Measurements from ENCODE around the gene FBXW5. TPM values are rescaled to one million over a fixed set of nuclear protein-coding genes. Genes with fewer than 3 reads are reported as not detected.

The FBXW5 gene
- total and polyA plus RNA-seq, 9 of the 15 experiments (the other 6 are each of a cell fraction or from before 2014, with no cell fraction given): 0.21 to 128 (median 37.0) TPM

DNA sequence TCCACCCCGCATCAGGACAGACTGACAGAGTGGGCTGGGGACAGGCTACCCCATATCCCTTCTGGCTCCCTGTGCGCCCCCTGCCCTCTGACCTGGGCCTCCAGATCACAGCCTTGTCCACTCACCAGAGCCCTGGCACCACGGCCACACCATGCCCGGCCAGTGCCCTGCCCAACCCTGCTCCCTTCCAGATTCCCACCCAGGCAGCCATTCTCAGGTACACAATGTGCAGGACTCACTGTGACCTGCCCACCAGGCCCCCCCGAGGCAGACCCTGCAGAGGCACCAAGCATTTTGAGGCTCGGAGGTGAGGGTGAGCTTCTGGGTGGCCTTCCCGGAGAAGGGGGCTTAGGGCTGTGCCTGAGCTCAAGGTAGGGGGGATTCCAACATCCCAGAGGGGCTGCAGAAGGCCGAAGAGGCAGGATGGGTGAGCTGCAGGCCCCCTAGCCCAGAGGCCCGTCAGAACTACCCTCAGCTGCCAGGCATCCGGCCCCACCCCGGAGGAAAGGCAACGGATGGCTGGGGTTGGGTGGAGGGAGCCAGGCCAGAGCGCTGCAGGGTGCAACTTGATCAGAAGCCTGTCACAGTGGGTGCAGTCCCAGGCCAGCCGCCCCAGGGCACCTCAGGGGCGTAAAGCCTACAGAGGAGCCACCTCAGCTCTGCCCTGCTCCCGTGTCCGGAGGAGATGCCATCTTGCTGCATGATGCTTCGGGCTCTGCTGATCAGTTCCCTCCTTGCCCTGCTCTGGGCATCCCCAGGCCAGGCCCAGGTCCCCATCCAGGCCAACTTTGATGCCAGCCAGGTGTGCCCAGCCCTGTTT, 37.9 kb upstream of the FBXW5 start, which contains the start of gene LCNL1:
LCNL1 (plus strand) TSS at position 762 of the 820 bp plus-strand sequence. CDS start 594 bp downstream, outside the sequence.
- intact Hi-C loops (cut with micrococcal nuclease): no loop called here
- in situ Hi-C loops (cut with MboI): no loop called here
- FAIRE-seq (no peak), ATAC-seq (no peak), DNase-seq (ENCODE audit: extremely low read depth in 1 of 4, low spot score in 3 of 4) (no peak)
- no peaks in the 10 kb centered on the region for H3K36me3 ChIP-seq (ENCODE audit: control insufficient read depth, insufficient read depth, low read length)
- H3K79me2 ChIP-seq (ENCODE audit: control insufficient read depth, insufficient read depth, low read length): no peaks in the 10 kb centered on the region
- H3K4me1 ChIP-seq (replicated peaks in 1 of 2; ENCODE audit: control insufficient read depth in 2 of 2, insufficient read depth in 2 of 2, low read length in 2 of 2): peaks cover 9 to 79% of the 10 kb centered on the region in 2 experiments; a peak in 4 of 5 replicates
- ChIA-PET CTCF (ENCODE audit: low intra/inter-chr PET ratio) (no interaction called here), POLR2A (interaction anchor here (0.6 kb wide), 1 partner anchor 147 kb away, joined by 3 read pairs; no protein-coding TSS in a partner anchor)
- 43% methylated on average over 15 of the region's 18 CpGs for WGBS (ENCODE audit: insufficient coverage, low coverage, missing lambda C conversion rate)
- BruUV-seq (replicated peaks): no TSS peak
- no peaks in the 10 kb centered on the region for H4K20me1 ChIP-seq (replicated peaks; ENCODE audit: control insufficient read depth, insufficient read depth, low read length)
- peak within 1 kb of the TSS in 1 of 2 experiments; percentile 76; a peak in 2 of 4 replicates for H3K9ac ChIP-seq (ENCODE audit: insufficient read depth in 1 of 2, low read depth in 2 of 2, low read length in 2 of 2)
- H3K9me3 ChIP-seq (replicated peaks; ENCODE audit: control insufficient read depth, insufficient read depth, low read depth, low read length): no peaks in the 10 kb centered on the region
- H3K27ac ChIP-seq (ENCODE audit: extremely low read depth, low read depth, low read length): no peak within 1 kb of the TSS
- no peak within 1 kb of the TSS for H2AFZ ChIP-seq (ENCODE audit: low read depth, low read length)
- no peaks in the 10 kb centered on the region for H3K9me1 ChIP-seq (ENCODE audit: control insufficient read depth, insufficient read depth, low read length)
- no peak within 1 kb of the TSS for H3K4me2 ChIP-seq (ENCODE audit: insufficient read depth, low read length)
- no peak within 1 kb of the TSS for H3K4me3 ChIP-seq
- no peaks in the 10 kb centered on the region for H3K27me3 ChIP-seq (ENCODE audit: control insufficient read depth in 2 of 2, insufficient read depth in 2 of 2, low read length in 2 of 2)
- TF ChIP-seq ZSCAN29 (IDR thresholded peaks at IDR 0.05) (no peak), ZNF384 (IDR thresholded peaks at IDR 0.05; ENCODE audit: low read depth, low read length) (no peak), POLR3G (IDR thresholded peaks at IDR 0.05; ENCODE audit: extremely low read depth, insufficient read length, insufficient replicate concordance) (no peak), KAT7 (CRISPR knock-in tag; IDR thresholded peaks at IDR 0.05; ENCODE audit: borderline replicate concordance) (no peak), KLF13 (tag; IDR thresholded peaks at IDR 0.05; ENCODE audit: borderline replicate concordance, low read depth) (no peak), TAL1 (IDR thresholded peaks at IDR 0.05) (no peak), PPARD (CRISPR knock-in tag; IDR thresholded peaks at IDR 0.05) (no peak)
- TF ChIP-seq, protein P1, sequence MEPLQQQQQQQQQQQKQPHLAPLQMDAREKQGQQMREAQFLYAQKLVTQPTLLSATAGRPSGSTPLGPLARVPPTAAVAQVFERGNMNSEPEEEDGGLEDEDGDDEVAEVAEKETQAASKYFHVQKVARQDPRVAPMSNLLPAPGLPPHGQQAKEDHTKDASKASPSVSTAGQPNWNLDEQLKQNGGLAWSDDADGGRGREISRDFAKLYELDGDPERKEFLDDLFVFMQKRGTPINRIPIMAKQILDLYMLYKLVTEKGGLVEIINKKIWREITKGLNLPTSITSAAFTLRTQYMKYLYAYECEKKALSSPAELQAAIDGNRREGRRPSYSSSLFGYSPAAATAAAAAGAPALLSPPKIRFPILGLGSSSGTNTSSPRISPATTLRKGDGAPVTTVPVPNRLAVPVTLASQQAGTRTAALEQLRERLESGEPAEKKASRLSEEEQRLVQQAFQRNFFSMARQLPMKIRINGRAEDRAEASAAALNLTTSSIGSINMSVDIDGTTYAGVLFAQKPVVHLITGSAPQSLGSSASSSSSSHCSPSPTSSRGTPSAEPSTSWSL (CRISPR knock-in tag; IDR thresholded peaks at IDR 0.05; ENCODE audit: borderline replicate concordance): no peak
- TF ChIP-seq, protein P2, sequence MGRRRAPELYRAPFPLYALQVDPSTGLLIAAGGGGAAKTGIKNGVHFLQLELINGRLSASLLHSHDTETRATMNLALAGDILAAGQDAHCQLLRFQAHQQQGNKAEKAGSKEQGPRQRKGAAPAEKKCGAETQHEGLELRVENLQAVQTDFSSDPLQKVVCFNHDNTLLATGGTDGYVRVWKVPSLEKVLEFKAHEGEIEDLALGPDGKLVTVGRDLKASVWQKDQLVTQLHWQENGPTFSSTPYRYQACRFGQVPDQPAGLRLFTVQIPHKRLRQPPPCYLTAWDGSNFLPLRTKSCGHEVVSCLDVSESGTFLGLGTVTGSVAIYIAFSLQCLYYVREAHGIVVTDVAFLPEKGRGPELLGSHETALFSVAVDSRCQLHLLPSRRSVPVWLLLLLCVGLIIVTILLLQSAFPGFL (CRISPR knock-in tag; IDR thresholded peaks at IDR 0.05): no peak
- TF ChIP-seq, protein P3, sequence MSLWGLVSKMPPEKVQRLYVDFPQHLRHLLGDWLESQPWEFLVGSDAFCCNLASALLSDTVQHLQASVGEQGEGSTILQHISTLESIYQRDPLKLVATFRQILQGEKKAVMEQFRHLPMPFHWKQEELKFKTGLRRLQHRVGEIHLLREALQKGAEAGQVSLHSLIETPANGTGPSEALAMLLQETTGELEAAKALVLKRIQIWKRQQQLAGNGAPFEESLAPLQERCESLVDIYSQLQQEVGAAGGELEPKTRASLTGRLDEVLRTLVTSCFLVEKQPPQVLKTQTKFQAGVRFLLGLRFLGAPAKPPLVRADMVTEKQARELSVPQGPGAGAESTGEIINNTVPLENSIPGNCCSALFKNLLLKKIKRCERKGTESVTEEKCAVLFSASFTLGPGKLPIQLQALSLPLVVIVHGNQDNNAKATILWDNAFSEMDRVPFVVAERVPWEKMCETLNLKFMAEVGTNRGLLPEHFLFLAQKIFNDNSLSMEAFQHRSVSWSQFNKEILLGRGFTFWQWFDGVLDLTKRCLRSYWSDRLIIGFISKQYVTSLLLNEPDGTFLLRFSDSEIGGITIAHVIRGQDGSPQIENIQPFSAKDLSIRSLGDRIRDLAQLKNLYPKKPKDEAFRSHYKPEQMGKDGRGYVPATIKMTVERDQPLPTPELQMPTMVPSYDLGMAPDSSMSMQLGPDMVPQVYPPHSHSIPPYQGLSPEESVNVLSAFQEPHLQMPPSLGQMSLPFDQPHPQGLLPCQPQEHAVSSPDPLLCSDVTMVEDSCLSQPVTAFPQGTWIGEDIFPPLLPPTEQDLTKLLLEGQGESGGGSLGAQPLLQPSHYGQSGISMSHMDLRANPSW (CRISPR knock-in tag; IDR thresholded peaks at IDR 0.05): no peak
- TF ChIP-seq, protein P4, sequence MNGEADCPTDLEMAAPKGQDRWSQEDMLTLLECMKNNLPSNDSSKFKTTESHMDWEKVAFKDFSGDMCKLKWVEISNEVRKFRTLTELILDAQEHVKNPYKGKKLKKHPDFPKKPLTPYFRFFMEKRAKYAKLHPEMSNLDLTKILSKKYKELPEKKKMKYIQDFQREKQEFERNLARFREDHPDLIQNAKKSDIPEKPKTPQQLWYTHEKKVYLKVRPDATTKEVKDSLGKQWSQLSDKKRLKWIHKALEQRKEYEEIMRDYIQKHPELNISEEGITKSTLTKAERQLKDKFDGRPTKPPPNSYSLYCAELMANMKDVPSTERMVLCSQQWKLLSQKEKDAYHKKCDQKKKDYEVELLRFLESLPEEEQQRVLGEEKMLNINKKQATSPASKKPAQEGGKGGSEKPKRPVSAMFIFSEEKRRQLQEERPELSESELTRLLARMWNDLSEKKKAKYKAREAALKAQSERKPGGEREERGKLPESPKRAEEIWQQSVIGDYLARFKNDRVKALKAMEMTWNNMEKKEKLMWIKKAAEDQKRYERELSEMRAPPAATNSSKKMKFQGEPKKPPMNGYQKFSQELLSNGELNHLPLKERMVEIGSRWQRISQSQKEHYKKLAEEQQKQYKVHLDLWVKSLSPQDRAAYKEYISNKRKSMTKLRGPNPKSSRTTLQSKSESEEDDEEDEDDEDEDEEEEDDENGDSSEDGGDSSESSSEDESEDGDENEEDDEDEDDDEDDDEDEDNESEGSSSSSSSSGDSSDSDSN (IDR thresholded peaks at IDR 0.05; ENCODE audit: borderline replicate concordance in 1 of 2, low read depth in 2 of 2, low read length in 2 of 2): no peak

All from K562 (cell line).